SK-N-DZ (cell line): Measurements from ENCODE around the gene COPS3.
A peak's percentile ranks its signal among the peaks of the same experiment; 100 is the strongest.

Experiments used
- DNase-seq: peaks from one replicate; pipeline ENCODE4 v3.0.0-alpha.2; 2015; ENCODE audit warnings: low spot score

The COPS3 gene

DNA sequence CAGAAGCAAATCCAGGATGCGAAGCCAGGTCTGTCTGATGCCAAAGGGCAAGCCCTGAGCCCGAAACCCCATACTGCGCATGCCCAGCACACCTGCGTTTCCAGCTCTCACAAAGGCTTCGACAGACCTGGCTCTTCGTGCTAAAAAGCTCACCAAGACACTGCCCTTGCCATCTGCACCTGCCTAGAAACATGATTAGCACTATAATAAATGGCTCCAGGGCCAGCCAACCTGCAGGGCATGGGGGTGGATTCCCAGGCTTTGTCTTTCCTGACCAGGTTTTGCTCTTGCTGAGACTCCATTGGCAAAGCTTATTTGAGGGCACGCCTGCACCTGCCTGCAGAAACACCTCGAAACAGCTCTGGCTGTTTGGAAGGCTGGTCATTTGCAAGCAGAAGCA lies 60.5 kb downstream of the COPS3 start:
- DNase-seq: no peak

DNA sequence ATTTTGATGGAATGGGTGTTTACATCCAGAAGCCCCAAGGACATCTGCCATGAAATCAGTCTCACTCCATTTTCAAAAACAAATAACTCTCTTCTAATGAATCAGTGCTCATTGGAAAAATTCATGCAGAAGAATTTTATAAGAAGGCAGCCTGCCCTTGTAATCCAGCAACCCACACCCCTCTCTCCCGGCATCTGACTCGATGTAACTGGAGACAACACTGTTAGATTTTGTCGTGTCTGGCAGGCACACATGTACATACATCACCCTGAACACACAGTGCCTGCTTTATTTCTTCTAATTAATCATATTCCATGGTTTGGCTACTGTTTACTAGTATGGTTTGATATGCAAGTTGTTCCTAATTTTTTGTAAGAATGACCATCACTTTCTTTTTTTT lies 63.1 kb downstream of the COPS3 start:
- DNase-seq: no peak

DNA sequence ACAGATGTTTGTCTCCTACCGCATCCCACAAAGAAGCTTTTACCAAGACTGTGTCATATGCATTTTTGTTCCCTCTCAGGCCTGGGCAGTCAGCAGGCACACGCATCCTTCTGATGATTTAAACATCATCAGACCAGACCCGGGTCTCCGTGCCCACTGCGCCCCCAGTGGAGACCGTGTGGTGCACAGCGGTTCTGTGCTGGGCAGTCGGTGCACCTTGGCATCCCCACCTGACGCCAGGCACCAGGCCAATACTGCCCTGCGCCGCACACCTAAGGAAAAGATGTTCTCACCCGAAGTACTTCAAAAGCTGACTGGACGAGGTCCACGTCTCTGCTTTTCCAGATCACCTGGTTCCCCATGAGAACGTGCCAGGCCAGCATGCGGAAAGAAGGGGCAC lies 64.3 kb downstream of the COPS3 start:
- no peak for DNase-seq

DNA sequence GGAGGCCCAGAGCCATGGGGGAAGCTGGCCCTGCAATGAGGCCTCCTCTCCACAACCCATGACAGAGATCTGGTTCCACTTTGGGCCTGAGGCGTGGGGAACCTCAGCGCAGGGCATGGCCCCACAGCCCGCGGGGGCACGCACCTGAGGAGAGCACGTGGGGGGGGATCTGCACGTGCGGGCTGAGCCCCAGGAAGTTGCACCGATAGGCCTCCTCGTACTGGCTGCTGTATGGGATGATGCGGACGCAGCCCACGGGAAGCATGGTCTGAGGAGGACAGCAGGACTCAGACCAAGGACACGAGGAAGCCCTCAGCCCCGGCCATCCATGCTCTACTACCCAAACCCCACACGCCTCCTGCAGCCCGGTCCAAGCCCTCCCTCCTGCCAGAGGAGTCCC lies 64.8 kb downstream of the COPS3 start:
- no peak for DNase-seq

DNA sequence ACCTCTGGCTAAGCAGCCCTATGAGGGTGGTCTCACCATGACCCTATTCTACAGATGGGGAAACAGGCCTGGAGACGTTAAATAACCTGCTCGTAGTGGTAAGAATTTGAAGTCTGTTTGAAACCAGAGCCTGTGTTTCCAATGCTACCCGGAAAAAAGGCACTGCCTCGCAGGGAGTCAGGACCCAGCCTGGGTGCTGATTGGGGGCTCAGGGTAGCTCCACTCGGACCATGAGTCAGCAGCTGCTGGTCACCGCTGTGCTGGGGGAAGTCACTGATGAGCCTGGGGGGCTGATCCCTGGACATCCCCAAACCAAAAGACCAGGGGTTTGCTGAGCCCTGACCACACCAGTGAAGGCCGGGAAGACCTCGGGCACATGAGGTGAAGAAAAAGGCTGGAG lies 65.5 kb downstream of the COPS3 start:
- DNase-seq: no peak

DNA sequence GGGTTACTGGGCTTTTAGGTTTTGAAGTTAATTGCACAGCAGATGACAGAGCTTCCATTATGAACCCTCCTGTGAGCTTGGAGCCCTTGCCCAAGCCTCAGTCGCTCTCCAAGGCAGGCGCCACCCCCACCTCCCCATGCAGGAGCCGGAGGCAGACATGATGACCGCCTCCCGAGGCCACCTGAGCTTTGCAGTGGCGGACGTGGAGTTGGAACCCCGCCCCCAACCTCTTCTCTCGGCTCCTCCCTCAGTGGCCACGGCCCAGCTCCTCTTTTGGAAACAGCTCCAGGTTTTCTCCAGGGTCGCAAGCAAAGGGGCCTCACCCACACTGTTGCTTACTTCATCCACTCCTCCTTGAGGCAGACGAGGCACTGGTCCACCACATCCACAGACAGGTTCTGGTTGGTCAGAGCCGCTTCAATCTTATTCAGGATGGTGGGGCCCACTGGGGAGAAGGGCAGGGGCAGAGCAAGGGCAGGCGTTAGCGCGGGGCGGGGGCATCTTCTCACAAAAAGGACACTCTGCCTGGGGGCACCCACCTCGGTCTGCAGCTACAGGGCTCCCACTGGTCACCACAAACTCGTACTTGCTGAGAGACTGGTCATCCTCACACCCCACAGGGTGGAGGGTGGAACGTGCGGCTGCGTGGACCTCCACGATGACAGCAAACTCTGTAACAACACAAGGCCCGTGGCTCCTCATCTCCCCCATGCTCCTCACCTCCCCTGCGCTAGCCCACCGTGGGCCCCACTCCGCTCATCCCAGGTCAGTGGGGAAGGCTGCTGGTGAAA lies 66.2 kb downstream of the COPS3 start:
- DNase-seq: no peak

DNA sequence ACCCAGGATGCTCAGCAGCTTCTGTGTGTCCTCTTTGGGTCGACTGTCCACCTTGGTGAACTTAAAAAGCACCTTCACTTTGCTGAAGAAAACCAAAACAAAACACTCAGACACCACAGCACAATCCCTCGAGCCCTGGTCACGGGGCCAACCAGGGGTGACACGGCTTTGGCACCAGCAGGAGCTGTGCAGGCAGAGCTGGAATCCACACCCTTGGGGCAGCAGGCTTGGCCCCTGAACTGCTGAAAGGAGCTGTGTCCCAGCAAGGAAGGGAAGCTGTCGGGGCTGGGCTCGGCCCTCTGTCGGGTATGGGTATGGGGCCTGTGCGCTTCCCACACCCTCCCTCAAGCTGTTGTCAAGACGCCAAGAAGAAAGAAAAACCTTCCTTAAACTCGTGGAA lies 67.3 kb downstream of the COPS3 start:
- DNase-seq: no peak

DNA sequence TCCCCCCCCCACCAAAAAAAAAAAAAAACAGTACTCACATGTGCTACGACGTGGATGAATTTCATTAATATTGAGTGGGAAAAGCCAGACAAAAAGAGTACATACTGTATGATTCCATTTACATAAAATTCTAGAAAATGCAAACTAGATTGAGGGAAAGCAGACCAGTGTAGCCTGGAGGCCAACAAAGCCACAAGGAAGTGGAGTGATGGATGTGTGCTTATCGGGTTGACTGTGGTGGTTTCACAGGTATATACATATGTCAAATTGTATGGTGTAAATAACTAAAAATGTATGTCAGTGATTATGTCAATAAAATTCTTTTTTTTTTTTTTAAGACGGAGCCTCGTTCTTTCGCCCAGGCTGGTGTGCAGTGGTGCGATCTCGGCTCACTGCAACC lies 73.0 kb downstream of the COPS3 start:
- no peak for DNase-seq

DNA sequence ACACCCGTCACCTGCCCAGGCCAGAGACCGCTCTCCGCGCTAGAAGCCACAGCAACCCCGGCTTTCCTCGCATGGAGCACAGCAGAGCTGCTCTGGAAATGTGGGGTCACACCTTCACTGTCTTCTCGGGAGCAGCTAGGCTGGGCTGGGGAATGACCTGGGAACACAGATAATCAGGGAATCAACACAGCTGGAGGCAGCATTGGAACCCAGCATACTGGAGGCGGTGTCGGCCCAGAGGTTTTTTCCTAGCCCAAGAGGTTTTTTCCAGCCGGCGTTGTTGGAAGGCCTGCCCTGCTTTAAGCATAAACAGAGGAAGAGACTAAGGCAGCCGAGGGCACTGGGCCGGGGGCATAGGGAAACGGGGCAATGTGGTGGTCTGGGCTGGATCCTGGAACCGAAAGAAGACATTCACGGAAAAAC lies 74.1 kb downstream of the COPS3 start:
- peak; percentile 51 for DNase-seq

DNA sequence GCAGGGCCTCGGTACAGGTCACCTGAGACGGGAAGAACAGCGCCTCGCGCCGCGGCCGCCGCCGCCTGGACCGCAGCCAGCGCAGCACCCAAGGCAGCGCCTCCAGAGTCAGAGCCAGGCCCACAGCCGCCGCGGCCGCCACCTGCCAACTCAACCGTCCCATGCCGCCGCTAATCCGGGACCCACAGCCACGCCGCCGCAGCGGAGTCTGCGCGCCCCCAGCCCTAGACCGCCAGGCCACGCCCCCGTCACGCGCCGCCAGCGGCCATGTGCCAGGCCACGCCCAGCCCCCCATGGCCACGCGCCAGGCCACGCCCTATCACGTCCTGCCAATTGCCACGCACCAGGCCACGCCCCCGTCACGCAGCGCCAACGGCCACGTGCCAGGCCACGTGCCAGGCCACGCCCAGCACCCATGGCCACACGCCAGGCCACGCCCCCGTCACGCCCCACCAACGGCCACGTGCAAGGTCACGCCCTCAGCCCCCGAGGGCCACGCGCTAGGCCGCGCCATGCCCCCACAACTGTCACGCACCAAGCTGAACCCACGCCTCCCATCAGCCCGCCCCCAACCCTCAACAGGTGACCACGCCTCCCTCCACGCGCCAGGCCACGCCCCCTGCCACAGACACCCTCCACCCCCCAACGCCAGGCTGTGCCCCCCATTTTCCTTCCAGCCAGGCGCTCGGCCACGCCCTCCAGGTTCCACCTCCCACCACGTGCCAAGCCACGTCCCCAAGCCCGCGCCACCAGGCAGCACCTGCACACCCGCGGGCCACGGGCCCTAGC lies 74.7 kb downstream of the COPS3 start, which contains the start of gene PLD6:
Gene PLD6, minus strand, starts transcription at position 210 of the 789 bp plus-strand sequence. Its CDS starts 47 bp downstream, at position 163.
- peak; percentile 89 for DNase-seq

DNA sequence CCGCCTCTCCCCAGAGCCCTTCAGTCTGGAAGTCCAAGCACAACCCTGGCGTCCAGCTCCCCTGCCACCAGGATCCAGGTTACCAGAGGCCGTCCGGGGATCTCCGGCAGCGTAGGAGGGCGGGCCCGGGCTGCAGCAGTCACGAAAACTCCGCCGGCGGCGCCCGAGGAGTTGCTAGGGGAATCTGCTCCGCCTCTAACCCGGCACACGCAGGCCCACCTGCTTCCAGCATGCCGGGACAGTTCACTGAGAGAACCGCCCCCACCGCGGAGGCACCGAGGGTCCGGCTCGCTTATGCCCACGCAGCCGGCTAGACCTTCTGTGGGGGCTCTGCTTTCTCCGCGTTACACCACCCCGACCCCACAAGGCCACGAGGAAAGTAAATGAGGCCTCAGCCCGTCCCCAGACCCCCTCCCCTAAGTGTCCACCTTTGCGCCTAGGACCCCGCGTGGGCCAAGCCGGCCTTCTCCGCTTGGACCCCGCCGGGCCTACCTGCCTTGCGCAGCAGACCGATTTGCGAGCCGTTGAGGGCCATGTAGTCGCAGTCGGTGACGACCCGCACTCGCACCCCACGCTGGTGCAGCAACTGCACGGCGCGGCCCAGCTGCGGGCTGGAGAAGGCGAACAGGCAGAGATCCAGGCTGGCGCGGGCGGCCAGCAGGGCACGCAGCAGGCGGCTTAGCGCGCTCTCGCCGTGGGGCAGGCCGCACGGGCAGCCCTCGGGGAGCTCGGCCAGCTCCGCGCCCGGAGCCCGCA lies 75.5 kb downstream of the COPS3 start:
- peak; percentile 52 for DNase-seq

DNA sequence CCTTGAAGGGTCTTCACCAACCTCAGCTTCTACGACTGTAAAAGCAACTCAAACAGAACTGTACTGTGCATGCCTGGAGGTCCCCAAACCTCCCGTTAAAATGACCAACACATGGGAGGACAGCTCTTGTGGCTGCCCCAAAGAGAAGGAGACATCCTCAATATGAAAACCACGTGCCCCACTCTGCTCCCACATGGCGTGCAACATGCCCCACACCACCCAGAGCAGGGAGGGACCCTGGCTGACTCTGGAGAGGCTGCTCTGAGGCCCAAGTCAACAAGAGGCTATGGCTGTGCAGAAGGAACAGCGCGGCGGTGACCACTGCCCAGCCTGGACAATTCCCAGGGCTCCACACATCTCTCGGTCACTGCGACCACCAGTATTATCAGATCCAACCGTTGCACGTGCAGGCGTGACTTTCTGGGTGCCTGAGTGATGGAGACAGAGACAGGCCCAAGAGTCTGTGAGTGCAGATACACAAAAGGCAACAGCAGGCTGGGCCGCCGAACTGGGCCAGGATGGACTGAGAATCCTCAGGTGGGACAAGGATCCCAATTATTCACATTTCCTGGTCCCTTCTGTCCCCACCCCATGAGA lies 76.3 kb downstream of the COPS3 start:
- DNase-seq: peak; percentile 23

DNA sequence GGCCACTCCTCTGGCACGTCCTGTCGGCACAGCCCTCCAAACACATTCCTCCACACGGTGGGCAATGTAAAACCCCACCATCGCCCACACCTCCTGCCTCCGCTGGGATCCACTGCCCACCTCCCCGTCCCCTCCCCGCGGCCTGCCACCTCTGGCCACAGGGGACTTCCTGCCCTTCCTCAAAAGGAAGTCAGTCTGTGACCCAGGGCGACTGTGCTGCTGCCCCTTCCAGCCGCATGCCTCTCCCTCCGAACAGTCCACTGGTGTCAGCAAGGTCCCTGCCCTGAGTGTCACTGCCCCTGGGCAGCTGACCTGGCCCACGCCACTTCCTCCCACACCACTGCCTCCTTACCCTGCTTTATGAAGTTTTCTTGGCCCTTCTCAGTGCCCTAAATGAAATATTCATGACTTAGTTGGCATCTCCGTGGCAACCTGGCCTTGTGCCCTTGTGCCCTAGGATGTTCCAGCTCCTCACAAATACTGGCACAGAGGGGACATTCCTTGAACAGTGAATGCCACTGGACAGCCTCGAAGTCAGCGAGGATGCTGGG lies 76.9 kb downstream of the COPS3 start:
- no peak for DNase-seq

DNA sequence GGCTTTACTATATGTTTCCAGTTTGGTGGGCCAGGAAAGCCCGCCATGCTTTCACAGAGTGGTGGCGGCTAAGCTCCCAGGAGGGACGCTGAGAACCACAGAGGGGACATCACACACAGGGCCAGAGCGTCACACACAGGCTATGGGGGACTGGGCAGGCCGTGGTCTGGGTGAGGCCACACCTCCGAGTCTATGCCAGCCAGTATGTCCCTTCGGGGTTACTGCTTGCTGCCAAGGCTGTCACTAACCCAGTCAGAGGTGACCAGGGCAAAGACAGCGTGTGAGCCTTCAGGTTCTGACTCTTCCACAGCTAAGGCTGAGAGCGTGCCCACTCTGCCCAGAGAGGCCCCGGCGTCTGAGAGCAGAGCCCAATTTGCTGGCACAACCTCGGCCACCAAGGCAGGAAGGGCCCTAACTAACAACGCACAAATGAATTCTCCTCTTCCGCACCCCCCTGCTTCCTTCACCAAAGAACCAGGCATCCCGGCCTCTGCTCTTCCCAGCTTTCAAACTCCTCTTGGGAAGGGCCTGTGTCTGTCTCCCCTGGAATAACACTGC lies 77.8 kb downstream of the COPS3 start:
- DNase-seq: no peak

DNA sequence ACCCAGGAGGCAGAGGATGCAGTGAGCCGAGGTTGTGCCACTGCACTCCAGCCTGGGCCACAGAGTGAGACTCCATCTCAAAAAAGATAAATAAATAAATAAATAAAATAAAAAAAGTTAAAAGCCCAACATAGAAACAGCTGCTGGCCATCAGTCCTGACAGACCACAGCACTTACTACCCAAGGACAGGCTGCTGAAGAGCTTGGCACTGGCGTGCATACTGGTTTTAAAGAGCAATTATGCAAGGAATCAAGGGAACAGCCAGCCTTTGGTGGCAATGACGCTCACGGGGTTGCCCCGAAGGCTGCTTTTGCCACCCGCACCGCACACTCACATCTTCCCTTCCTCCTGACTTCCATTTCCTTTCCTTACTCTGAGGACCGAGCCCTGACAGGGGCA lies 79.1 kb downstream of the COPS3 start:
- DNase-seq: no peak

DNA sequence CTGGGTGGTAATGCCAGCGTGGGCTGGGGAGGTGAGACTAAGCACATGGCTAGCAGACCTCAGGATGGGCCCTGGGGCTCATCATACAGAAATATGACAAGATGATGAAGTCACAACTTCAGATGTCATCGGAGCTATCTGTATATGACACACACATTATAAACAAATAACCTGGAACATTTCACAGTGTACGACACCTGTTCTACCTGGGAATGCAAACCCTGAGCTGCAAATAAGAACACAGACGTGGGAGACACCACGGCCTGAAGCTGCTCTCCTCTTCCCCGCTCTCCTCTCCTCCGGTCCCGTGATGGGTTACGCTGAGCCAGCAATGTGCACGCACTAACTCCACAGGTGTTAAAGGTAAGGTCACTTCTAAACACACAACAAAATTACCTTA lies 79.8 kb downstream of the COPS3 start:
- DNase-seq: no peak

DNA sequence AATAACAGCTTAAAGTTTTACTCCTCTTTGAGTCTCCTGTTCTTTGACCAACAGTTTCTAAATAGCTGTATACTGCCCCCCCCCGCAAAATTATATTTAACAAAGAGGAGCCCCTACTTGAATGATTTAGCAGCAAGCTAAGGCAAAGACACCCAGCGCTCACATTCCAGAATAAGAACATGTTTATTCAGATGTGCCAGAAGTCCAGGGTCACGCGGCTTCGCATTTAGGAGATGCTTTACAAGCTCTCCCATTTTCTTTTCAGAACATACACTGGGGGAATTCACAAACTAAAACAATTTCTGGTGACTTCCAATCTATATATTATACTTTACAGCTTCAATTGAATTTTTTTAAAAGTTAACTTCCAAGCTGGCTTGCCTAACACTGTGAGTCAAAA lies 80.2 kb downstream of the COPS3 start:
- DNase-seq: no peak

DNA sequence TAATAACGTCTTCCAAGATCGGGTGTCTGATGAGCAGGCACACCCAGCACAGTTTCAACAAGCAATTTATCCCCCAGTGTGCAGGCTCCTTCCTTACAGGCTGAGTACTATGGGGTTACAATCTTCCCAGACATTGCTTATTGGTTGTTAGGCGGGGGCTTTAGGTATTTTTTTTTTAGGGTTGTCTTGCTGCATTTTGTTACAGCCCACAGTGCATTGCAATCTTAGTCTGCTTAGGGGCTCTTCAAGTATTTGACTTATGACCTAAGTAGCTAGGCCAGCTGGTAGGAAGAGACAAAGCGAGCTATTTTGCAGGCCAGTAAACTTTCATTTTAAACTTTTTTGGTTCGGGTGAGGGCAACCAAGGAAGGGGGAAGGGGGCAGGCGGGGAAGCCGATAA lies 80.7 kb downstream of the COPS3 start:
- DNase-seq: no peak

DNA sequence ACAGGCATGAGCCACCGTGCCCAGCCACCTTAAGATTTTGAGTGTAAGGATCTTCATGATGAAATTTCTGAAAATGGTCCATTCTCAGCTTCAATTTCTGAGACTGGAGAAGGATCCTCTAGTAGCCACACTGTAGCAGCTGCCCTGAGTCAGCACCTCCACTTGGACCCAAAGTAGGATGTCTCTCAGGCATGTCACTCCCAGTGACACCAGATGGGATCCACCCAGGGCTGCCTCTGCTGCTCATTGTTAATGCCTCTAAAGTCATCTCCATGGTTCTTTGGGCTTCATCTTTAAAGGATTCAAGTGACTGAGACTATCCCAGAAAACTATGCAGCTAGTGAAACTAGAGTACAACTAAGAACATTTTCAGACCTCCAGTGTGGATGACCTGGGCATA lies 82.8 kb downstream of the COPS3 start:
- no peak for DNase-seq

DNA sequence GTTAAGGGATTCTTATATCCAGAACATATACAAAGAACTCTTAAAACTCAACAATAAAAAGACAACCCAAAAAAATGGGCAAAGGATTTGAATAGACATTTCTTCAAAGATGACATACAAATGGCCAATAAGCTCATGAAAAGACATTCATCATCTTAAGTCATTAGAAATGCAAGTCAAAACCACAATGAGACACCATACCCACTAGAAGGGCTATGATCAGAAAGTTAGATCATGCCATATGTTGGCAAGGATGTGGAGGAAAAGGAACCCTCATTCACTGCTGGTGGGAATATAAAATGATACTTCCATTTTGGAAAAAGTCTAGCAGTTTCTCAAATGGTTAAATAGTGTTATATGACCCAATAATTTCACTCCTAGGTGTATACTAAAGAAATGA lies 84.3 kb downstream of the COPS3 start:
- no peak for DNase-seq
